HG02938 (cell line): ENCODE results near the gene CD151.

Experiments used
- ATAC-seq: cut with Tn5 transposase; IDR thresholded peaks from one replicate; pipeline ENCODE4 v1.9.1; 2021; ENCODE audit warnings: mild to moderate bottlenecking, moderate library complexity; ENCODE audit not compliant: unreplicated experiment

Gene CD151

GRCh38 chr11:832529-833113 is at the start of gene CD151:
Gene CD151, plus strand, starts transcription at chr11:832952. Its CDS starts 3,118 bp downstream, at chr11:836070.
- no peak for ATAC-seq

GRCh38 chr11:783581-784015 is 49.2 kb upstream of the CD151 start:
- no peak for ATAC-seq

GRCh38 chr11:786235-787083 is 46.3 kb upstream of the CD151 start:
- ATAC-seq, result no peak

- no peak for ATAC-seq
Observed at GRCh38 chr11:787084-787675, 45.6 kb upstream of the CD151 start.

GRCh38 chr11:788009-788640 is 44.6 kb upstream of the CD151 start:
- ATAC-seq, result no peak

GRCh38 chr11:788953-789940 is 43.5 kb upstream of the CD151 start:
- no peak for ATAC-seq

GRCh38 chr11:789943-790342 is 42.8 kb upstream of the CD151 start, which contains the start of gene CEND1:
Gene CEND1, minus strand, starts transcription at chr11:790090. Its CDS starts 1,514 bp downstream, at chr11:788576.
- ATAC-seq, result no peak

- ATAC-seq, result no peak
Observed at GRCh38 chr11:790721-791564, 41.8 kb upstream of the CD151 start.

GRCh38 chr11:791658-792534 is 40.9 kb upstream of the CD151 start:
- no peak for ATAC-seq

GRCh38 chr11:792535-792821 is 40.3 kb upstream of the CD151 start:
- ATAC-seq, result no peak

GRCh38 chr11:792873-793272 is 39.9 kb upstream of the CD151 start:
- no peak for ATAC-seq

GRCh38 chr11:793556-793955 is 39.2 kb upstream of the CD151 start:
- ATAC-seq, result no peak

- ATAC-seq, result no peak
Observed at GRCh38 chr11:794013-794765, 38.6 kb upstream of the CD151 start.

- ATAC-seq, result no peak
Observed at GRCh38 chr11:794766-795633, 37.8 kb upstream of the CD151 start.

- no peak for ATAC-seq
Observed at GRCh38 chr11:795634-796564, 36.9 kb upstream of the CD151 start.
